HL-60 (cell line): ENCODE measurements around the gene BTG1.

Experiments used
- GABPA ChIP-seq: IDR thresholded peaks from 2 replicates; pipeline ENCODE4 v1.6.1; 2012; ENCODE audit warnings: low read depth
- TF ChIP-seq, protein P1 (sequence below): IDR thresholded peaks from 2 replicates; pipeline ENCODE4 v1.6.1; 2012; ENCODE audit warnings: low read depth; ENCODE audit not compliant: insufficient replicate concordance
- TF ChIP-seq, protein P2 (sequence below): IDR thresholded peaks from one replicate; pipeline ENCODE4 v1.5.1; 2011; ENCODE audit warnings: low read length, control low read depth, inconsistent platforms; ENCODE audit not compliant: insufficient read depth

DNA sequence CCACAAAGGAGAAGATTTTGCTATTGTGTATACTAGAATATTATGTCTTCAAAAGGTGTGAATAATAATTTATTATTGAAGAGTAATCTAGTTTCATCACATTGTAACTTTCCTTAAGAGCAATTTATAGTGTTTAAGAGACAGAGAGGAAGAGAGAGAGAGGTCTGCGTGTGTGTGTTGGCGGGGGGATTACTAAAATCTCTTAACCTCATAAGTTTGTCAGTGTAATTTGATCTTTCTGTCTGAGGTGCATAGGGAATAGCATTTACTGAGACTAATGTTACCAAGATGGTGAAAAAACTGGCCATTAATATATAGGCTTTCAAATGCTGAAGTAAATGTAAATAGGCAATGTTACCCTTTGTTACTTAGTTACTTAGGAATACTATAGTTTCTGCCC lies 48.2 kb upstream of the BTG1 start:
- TF ChIP-seq, protein P1, sequence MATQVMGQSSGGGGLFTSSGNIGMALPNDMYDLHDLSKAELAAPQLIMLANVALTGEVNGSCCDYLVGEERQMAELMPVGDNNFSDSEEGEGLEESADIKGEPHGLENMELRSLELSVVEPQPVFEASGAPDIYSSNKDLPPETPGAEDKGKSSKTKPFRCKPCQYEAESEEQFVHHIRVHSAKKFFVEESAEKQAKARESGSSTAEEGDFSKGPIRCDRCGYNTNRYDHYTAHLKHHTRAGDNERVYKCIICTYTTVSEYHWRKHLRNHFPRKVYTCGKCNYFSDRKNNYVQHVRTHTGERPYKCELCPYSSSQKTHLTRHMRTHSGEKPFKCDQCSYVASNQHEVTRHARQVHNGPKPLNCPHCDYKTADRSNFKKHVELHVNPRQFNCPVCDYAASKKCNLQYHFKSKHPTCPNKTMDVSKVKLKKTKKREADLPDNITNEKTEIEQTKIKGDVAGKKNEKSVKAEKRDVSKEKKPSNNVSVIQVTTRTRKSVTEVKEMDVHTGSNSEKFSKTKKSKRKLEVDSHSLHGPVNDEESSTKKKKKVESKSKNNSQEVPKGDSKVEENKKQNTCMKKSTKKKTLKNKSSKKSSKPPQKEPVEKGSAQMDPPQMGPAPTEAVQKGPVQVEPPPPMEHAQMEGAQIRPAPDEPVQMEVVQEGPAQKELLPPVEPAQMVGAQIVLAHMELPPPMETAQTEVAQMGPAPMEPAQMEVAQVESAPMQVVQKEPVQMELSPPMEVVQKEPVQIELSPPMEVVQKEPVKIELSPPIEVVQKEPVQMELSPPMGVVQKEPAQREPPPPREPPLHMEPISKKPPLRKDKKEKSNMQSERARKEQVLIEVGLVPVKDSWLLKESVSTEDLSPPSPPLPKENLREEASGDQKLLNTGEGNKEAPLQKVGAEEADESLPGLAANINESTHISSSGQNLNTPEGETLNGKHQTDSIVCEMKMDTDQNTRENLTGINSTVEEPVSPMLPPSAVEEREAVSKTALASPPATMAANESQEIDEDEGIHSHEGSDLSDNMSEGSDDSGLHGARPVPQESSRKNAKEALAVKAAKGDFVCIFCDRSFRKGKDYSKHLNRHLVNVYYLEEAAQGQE = no peak
- no peak for TF ChIP-seq GABPA
- TF ChIP-seq, protein P2, sequence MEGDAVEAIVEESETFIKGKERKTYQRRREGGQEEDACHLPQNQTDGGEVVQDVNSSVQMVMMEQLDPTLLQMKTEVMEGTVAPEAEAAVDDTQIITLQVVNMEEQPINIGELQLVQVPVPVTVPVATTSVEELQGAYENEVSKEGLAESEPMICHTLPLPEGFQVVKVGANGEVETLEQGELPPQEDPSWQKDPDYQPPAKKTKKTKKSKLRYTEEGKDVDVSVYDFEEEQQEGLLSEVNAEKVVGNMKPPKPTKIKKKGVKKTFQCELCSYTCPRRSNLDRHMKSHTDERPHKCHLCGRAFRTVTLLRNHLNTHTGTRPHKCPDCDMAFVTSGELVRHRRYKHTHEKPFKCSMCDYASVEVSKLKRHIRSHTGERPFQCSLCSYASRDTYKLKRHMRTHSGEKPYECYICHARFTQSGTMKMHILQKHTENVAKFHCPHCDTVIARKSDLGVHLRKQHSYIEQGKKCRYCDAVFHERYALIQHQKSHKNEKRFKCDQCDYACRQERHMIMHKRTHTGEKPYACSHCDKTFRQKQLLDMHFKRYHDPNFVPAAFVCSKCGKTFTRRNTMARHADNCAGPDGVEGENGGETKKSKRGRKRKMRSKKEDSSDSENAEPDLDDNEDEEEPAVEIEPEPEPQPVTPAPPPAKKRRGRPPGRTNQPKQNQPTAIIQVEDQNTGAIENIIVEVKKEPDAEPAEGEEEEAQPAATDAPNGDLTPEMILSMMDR = no peak
